ENCODE data around the gene DTNB.

The DTNB gene

GRCh38 chr2:25714740-25715139, 41.4 kb upstream of the DTNB start:
- Histone ChIP-seq H3K4me3 (replicated peaks; ENCODE audit: insufficient read depth, low read length) (no peak overlapping the region), H3K27me3 (ENCODE audit: insufficient read depth, poor library complexity, severe bottlenecking) (no peaks in the 10 kb centered on the region), H3K27ac (replicated peaks) (no peak overlapping the region)
- DNase-seq (ENCODE audit: low read depth in 1 of 2, low spot score in 1 of 2) = no peak
- TF ChIP-seq CTCF (IDR thresholded peaks at IDR 0.05; ENCODE audit: insufficient read depth, low read length) = no peak
- TF ChIP-seq SPI1 (IDR thresholded peaks at IDR 0.05; ENCODE audit: borderline replicate concordance, low read depth) = no peak
- no peak for TF ChIP-seq REST (IDR thresholded peaks at IDR 0.05; ENCODE audit: insufficient replicate concordance, low read depth)
- no peak for TF ChIP-seq POLR2AphosphoS5 (IDR thresholded peaks at IDR 0.05; ENCODE audit: low read depth)
- no peak for TF ChIP-seq GABPA (IDR thresholded peaks at IDR 0.05; ENCODE audit: low read depth)

GRCh38 chr2:25712455-25712854, 39.1 kb upstream of the DTNB start:
- no peak for TF ChIP-seq GABPA (IDR thresholded peaks at IDR 0.05; ENCODE audit: low read depth)
- TF ChIP-seq POLR2AphosphoS5 (IDR thresholded peaks at IDR 0.05; ENCODE audit: low read depth) = no peak
- peak; percentile 66 for TF ChIP-seq SPI1 (IDR thresholded peaks at IDR 0.05; ENCODE audit: borderline replicate concordance, low read depth)

GRCh38 chr2:25711675-25712354, 38.4 kb upstream of the DTNB start:
- Histone ChIP-seq H3K27me3 (ENCODE audit: insufficient read depth, poor library complexity, severe bottlenecking) (no peaks in the 10 kb centered on the region), H3K27ac (replicated peaks) (peak overlapping the region; percentile 39), H3K4me3 (replicated peaks; ENCODE audit: insufficient read depth, low read length) (peak overlapping the region; percentile 28)
- no peak for TF ChIP-seq GABPA (IDR thresholded peaks at IDR 0.05; ENCODE audit: low read depth)
- no peak for TF ChIP-seq POLR2AphosphoS5 (IDR thresholded peaks at IDR 0.05; ENCODE audit: low read depth)
- no peak for TF ChIP-seq REST (IDR thresholded peaks at IDR 0.05; ENCODE audit: insufficient replicate concordance, low read depth)
- no peak for TF ChIP-seq CTCF (IDR thresholded peaks at IDR 0.05; ENCODE audit: insufficient read depth, low read length)
- peak; percentile 4; the same call in 1 of the 2 replicates for TF ChIP-seq SPI1 (IDR thresholded peaks at IDR 0.05; ENCODE audit: borderline replicate concordance, low read depth)
- peak; percentile 35 to 41 for DNase-seq (ENCODE audit: low read depth in 1 of 2, low spot score in 1 of 2)

More at GRCh38 chr2:25712455-25712854, 39.1 kb upstream of the DTNB start:
- peak; percentile 13 to 49 for DNase-seq (ENCODE audit: low read depth in 1 of 2, low spot score in 1 of 2)
- no peaks in the 10 kb centered on the region for H3K27me3 ChIP-seq (ENCODE audit: insufficient read depth, poor library complexity, severe bottlenecking)
- no peak overlapping the region for H3K4me3 ChIP-seq (replicated peaks; ENCODE audit: insufficient read depth, low read length)
- H3K27ac ChIP-seq (replicated peaks) = peak overlapping the region; percentile 39; the same call in 1 of the 2 replicates

- TF ChIP-seq SPI1 (IDR thresholded peaks at IDR 0.05; ENCODE audit: borderline replicate concordance, low read depth) (no peak), REST (IDR thresholded peaks at IDR 0.05; ENCODE audit: insufficient replicate concordance, low read depth) (no peak), GABPA (IDR thresholded peaks at IDR 0.05; ENCODE audit: low read depth) (no peak), CTCF (IDR thresholded peaks at IDR 0.05; ENCODE audit: insufficient read depth, low read length) (no peak), POLR2AphosphoS5 (IDR thresholded peaks at IDR 0.05; ENCODE audit: low read depth) (no peak)
- no peak for DNase-seq (ENCODE audit: low read depth in 1 of 2, low spot score in 1 of 2)
- H3K27ac ChIP-seq (replicated peaks) = no peak overlapping the region
- no peak overlapping the region for H3K4me3 ChIP-seq (replicated peaks; ENCODE audit: insufficient read depth, low read length)
- H3K27me3 ChIP-seq (ENCODE audit: insufficient read depth, poor library complexity, severe bottlenecking) = no peaks in the 10 kb centered on the region
Observed at GRCh38 chr2:25710750-25711149, 37.4 kb upstream of the DTNB start.
